ENCODE measurements around the gene DNM3.
"Not testable (repeated sequence)": the region's sequence is repeated elsewhere in the genome, so short reads cannot be mapped to it uniquely, and the experiment has no call there.

Gene DNM3

GRCh38 chr1:172404121-172404520 lies 562.8 kb downstream of the DNM3 start:
- DNase-seq = no peak

DNA sequence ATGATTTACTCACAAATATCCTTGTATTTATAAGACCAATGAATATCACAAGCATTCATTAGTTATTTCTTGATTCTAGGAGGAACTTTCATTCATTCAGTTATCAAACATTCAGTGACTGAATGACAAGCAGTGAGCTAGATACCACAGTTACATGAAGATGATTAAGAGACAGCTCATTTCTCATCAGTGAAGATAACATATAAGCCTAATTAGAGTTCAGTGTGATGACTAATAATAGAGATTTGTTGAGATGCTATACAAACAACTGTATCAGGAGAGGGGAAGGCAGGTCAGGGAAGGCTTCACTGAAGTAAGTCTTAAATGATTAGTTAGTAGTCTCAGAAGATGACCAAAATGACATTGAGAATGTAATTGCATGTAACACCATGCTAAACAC lies 564.6 kb downstream of the DNM3 start:
- DNase-seq = no peak

DNA sequence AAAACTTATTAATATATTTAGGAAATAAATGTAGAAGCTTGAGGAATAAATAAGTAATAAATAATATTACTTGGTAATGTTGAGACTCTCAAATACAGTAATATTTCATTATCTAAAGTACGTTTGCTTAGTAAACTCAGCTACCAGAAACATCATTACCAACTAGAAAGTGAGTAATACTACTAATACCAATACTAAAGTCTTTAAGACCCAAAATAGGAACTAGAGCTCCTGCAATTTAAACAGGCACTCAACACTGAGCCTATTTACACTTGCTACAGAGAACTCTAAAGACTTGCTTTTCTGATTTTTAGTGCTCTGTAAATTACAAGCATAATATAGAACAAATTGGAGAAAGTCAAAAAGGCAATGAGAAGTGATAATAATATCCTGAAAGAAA lies 565.7 kb downstream of the DNM3 start:
- DNase-seq = no peak

DNA sequence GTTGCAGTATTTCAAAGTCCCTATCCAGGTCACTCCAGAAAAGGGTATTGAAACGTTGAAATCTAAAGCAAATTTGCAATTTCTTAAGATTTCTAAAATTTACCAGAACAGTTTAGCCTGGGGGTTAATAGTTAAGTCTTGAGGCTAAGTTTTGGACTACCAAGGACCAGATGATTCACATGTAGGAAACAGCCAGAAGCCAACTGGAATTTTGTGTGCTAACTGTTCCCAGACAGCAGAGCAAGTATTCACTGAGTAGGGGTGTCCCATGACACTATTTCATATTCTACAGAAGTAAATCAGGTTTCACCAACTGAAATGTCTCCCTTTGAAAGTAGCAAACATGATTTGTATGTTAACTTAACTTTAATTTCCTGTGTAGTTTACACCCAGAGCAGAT lies 567.7 kb downstream of the DNM3 start:
- DNase-seq = no peak

DNA sequence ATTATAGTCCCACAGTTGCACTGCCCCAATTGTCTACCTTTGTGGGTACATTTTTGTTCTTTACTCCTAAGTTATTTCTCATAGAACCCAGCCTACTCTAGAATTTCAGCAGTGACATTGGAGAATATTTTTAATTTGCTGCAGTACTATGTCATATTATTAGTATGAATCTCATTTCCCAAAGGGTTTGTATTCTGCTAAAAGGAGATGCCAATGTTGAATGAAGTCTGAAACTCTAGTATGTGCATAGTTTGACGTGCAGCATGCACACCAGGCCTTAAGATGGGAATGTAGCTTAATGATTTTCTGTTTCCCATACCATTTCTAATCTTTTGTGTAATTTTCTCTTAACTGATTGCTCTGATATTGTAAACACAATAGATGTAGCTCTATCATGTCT lies 568.7 kb downstream of the DNM3 start:
- no peak for DNase-seq

DNA sequence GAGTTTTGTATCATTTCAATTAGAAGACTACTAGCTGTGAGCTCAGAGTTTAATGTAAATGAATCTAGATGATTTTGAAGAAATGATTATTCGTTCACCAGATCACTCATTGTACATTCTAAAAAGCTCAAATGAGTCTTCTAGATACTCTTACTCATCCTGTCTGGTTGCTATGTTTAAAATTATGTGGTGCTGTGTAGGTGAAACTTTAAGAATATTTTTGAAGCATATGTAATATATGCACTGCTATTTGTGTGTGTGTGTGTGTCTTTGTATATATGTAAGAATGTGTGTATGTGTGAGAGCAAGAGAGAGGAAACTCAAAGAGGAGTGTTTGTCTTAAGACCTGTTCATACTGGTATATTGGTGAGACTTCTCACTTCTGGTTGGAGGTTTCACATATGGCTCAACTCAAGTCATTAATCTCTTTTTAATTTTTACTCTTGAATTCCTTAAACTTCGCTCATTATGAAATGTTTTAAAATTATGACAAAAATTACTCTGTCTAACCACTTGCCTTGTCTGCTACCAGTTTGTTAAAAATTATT lies 570.6 kb downstream of the DNM3 start:
- no peak for DNase-seq

GRCh38 chr1:172414331-172414730 lies 573.0 kb downstream of the DNM3 start:
- no peak for DNase-seq

DNA sequence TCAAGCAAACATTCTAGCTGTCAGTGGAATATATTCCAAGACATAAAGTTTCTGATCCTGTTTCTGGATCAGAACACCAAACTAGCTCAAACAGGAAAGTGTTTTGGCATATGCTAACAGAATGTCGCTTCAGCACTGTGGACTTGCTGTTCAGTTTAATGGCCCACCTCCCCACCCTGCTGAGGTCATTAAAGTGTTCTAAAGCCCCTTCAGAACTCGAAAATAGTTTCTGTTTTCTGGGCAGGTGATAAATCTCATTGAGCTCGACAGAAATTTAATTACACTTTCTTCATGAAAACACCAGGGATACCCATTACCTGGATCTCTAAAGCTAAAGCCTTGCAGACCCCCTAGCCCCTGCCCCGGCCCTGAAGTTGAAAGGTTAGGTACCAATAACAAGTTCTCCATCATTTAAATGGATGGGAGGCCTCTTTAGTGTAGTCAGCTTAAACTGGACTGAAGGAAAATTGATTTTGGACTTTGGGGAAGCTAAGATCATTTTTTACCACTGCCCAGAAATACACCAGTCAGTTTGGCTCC lies 575.3 kb downstream of the DNM3 start:
- no peak for DNase-seq

- no peak for DNase-seq
These were observed 576.3 kb downstream of the DNM3 start for GRCh38 chr1:172417557-172417956.

GRCh38 chr1:172420385-172420784 lies 579.1 kb downstream of the DNM3 start, which contains the start of gene C1orf105:
TSS of gene C1orf105 (plus strand) at chr1:172420685. CDS start at chr1:172420886, 201 bp downstream.
- no peak for DNase-seq

DNA sequence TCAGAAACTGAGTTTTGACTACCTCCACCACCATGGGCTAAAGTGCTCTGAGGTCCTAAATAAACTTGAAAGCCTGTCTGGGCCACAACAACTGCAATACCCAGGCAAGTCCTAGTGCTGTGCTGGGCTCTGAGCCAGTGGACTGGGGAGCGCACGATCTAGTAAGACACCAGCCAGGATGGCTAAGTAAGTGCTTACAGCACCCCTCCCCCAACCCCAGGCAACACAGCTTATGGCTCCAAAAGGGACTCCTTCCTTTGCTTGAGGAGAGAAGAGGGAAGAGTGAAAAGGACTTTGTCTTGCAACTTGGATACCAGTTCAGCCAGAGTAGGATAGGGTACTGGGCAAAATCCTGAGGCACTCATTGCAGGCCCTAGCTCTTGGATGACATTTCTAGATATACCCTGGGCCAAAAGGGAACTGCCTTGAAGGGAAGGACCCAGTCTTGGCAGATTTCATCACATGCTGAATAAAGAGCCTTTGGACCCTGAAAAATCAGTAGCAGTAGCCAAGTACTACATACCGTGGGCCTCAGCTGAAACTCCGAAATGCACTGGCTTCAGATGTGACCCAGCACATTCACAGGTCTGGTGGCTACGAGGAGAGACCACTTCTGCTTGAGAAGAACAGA lies 580.8 kb downstream of the DNM3 start:
- no peak for DNase-seq

GRCh38 chr1:172423336-172423735 lies 582.0 kb downstream of the DNM3 start:
- DNase-seq = no peak

DNA sequence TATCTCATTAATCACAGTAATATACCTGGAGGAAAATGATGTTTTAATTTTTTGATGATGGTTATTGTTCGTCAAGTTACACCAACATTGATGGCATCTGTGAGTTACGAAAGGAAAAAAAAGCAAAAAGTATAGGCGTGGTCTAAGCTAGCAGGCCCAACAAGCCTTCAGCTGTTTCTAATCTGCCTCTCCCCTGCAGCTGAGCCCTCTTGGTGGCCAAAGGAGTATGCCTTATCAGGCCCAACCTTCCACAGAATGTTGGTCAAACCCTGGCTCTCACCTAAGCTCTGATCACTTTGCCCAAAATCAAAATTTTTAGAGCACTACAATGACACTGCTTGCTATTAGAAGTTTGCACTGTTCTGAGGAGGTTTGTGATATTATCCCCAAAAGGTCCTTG lies 584.0 kb downstream of the DNM3 start:
- no peak for DNase-seq

DNA sequence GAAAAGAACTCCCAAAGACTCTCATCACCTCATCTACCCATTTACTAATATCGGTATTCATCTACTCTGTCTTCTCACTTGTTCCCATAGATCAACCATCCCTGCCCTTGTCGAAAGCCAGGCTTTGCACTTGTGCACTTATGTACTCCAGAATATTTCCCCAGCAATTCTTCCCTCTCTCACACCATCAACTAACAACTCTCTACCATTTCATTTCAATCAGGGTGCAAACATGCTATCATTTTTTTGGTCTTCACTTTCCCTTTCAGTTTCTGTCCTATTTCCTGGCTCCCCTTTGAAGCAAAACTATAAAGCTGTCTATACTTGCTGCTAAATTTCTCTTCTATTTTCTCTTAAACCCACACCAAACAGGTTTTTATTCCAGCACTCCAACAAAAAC lies 585.9 kb downstream of the DNM3 start:
- DNase-seq = peak; percentile 20

- peak; percentile 70 for DNase-seq
These were observed 588.2 kb downstream of the DNM3 start for GRCh38 chr1:172429331-172430127.

DNA sequence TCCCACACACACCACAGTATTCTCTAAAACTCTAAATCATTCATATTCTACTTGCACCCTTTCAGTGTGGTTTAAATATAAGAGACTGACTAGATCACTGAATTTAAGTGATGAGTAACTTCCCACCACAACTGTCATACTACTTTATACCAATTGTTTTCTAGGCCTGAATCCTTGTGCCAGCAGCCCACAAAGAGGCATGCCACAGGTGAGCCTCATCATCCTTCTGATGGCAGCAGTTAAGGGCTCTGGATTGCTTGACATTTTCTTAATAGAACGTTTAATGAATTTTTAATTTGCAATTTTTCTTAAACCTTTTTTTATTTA lies 588.8 kb downstream of the DNM3 start:
- DNase-seq = no peak

DNA sequence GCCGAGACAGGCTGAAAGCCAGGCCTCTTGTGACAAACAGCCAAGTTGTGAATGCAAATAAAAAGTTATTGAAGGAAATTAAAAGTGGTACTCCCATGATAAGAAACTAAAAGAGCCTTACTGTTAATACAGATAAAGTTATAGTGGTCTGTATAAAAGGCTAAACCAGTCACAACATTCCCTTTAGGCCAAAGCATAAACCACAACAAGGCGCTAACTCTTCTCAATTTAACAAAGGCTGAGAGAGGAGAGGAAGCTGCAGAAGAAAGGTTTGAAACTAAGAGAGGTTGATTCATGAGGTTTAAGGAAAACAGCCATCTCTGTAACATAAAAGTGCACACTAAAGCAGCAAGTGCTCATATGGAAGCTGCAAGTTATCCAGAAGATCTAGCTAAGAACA lies 589.9 kb downstream of the DNM3 start:
- no peak for DNase-seq

- DNase-seq = peak; percentile 24
These were observed 590.5 kb downstream of the DNM3 start for GRCh38 chr1:172431721-172432192.

- not testable (repeated sequence) for DNase-seq
These were observed 595.9 kb downstream of the DNM3 start for GRCh38 chr1:172437183-172437582.

GRCh38 chr1:172442404-172442803 lies 601.1 kb downstream of the DNM3 start:
- no peak for DNase-seq

- no peak for DNase-seq
These were observed 601.7 kb downstream of the DNM3 start for GRCh38 chr1:172442843-172443565.

DNA sequence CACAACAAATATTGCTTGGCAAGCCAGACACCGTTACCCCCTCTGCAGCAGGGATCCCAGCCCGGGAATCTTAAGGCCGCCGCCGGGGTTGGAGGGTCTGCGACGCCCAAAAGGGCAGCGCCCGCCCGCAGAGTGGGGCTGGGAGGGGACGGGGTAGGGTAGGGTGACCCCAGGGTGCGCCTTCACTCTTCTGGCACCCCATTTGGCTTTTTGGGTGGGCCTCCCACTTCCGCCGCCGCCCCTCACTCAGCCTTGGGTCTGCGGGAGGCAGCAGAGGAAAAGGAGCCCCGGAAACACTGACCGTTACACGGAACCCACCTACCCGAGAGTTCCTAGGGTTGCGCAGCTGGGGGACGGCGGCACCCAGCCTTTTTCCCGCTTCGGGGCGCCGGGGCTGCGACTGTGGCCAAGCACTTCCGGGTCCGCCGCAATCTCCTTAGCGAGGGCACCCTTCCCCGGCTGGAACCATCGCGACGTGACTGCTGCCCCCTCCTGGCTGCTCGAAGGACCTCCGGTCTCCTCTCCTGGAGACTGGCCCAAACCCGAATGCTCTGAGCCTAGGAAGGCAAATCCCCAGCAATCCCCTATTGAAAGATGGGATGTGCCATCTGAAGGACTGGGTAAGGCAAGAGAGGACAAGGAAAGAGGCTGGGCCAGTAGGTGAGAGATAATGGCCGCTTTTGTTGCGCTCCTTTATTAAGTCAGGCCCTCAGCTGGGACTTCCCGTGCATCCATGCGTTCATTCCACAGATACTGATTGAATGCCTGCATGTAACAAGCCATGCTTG lies 602.6 kb downstream of the DNM3 start, which contains the start of gene PIGC:
TSS of gene PIGC (minus strand) at position 404 of the 788 bp plus-strand sequence. CDS start 1,447 bp downstream, outside the sequence.
- DNase-seq = peak; percentile 89

Measured in CD4-positive, alpha-beta T cell treated with Interleukin-4 for 4 hours (primary cell).